Measurements from ENCODE around the gene BPGM.

BPGM gene

GRCh38 chr7:134724606-134725005 is 78.0 kb downstream of the BPGM start:
- Histone ChIP-seq H3K9me3 (ENCODE audit: control insufficient read depth, low read length) (no peaks in the 10 kb centered on the region), H3K36me3 (ENCODE audit: control insufficient read depth, insufficient read depth, low read length, severe bottlenecking) (no peaks in the 10 kb centered on the region), H3K27me3 (replicated peaks; ENCODE audit: control insufficient read depth, insufficient read depth, low read length) (no peaks in the 10 kb centered on the region), H3K4me3 (ENCODE audit: low read length) (no peak overlapping the region), H3K9ac (ENCODE audit: low read length) (peak overlapping the region; percentile 6), H3K4me1 (ENCODE audit: control insufficient read depth, insufficient read depth, low read length) (peaks cover 45% of the 10 kb centered on the region)
- peak; percentile 39 for DNase-seq (ENCODE audit: low read depth)

- no peak for DNase-seq (ENCODE audit: low read depth)
- Histone ChIP-seq H3K4me3 (ENCODE audit: low read length) (no peak overlapping the region), H3K4me1 (ENCODE audit: control insufficient read depth, insufficient read depth, low read length) (peaks cover 40% of the 10 kb centered on the region)
Measured at GRCh38 chr7:134726581-134726980, 79.9 kb downstream of the BPGM start.

GRCh38 chr7:134727711-134728110 is 81.1 kb downstream of the BPGM start:
- DNase-seq (ENCODE audit: low read depth): no peak
- H3K4me1 ChIP-seq (ENCODE audit: control insufficient read depth, insufficient read depth, low read length): peaks cover 46% of the 10 kb centered on the region
- H3K9ac ChIP-seq (ENCODE audit: low read length): no peak overlapping the region
- H3K4me3 ChIP-seq (ENCODE audit: low read length): no peak overlapping the region
- H3K36me3 ChIP-seq (ENCODE audit: control insufficient read depth, insufficient read depth, low read length, severe bottlenecking): no peaks in the 10 kb centered on the region
- H3K9me3 ChIP-seq (ENCODE audit: control insufficient read depth, low read length): no peaks in the 10 kb centered on the region
- no peaks in the 10 kb centered on the region for H3K27me3 ChIP-seq (replicated peaks; ENCODE audit: control insufficient read depth, insufficient read depth, low read length)

More at GRCh38 chr7:134726581-134726980, 79.9 kb downstream of the BPGM start:
- H3K9me3 ChIP-seq (ENCODE audit: control insufficient read depth, low read length): no peaks in the 10 kb centered on the region
- H3K27me3 ChIP-seq (replicated peaks; ENCODE audit: control insufficient read depth, insufficient read depth, low read length): no peaks in the 10 kb centered on the region
- no peaks in the 10 kb centered on the region for H3K36me3 ChIP-seq (ENCODE audit: control insufficient read depth, insufficient read depth, low read length, severe bottlenecking)
- H3K9ac ChIP-seq (ENCODE audit: low read length): peak overlapping the region; percentile 8
